ENCODE measurements around the gene EPHA7. TPM values are rescaled to one million over a fixed set of nuclear protein-coding genes. Genes with fewer than 3 reads are reported as not detected.

The EPHA7 gene
- total RNA-seq, 4 donors from 2014 or later = 0.12 to 0.95 TPM; not detected in 2

DNA sequence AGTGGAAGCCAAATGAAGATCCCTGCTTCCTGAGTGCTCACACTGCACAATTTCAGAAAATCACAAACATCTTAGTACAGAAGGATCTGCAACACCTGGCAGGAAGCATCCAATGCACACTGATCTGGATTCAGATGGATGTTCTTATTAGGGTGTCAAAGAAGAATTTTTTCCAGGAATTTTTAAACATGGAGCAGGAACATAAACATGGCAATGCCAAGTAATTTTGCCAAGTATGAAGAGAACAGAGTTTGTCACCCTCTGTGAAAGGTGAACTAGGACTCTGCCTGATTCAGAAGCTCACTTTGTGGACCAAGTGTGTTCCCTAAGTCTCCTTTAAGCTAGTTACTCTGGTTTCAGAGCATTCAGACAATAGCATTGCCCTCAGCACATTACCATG is 208.5 kb downstream of the EPHA7 start:
- no peak for TF ChIP-seq CTCF (IDR thresholded peaks at IDR 0.05)
- DNase-seq (ENCODE audit: low spot score) (no peak), ATAC-seq (ENCODE audit: low FRiP score) (no peak)

DNA sequence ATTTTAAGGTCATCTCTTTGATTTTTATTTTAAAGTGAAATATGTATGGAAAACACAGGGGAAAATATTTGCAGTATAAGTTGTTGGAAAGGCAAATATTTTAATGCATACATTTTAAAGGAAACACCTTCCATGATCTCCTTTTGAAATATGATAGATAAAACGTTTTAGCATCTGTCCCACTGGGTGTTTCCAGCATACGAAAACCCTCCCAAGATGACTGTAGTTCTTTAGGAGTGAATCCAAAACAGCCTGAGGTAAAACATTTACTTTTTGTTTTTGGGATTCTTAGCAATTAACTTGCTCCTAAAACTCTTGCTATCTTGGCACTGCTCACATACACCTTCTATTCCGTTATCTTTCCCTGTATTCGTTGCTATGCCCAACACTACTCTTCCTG is 210.0 kb downstream of the EPHA7 start:
- no peak for ATAC-seq (ENCODE audit: low FRiP score)
- TF ChIP-seq CTCF (IDR thresholded peaks at IDR 0.05) = no peak
- DNase-seq (ENCODE audit: low spot score) = no peak

DNA sequence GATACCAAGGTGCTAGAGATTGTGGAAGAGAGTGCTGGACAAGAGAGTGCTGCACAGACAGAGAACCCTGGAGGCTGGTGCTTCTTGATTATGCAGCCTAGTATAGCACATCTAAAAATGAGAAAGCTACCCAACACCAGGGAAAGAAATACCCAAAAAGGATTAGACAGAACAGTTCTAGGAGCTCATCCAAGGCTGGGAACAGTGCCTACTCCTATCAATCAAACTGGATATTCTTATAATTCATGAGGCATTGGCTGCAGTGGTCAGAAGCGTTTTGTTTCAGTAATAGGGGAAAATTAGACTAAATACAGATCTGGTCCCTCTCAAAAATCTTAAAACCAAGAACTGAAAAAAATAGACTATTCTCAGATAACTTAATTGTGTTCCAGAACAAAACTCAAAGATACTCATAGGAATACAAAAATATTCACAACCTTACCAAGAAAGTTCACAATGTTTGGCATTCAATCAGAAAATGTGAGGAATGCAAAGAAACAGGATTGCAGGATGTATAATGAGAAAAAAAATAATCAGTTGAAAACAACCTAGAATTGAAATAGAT is 222.9 kb downstream of the EPHA7 start:
- TF ChIP-seq CTCF (IDR thresholded peaks at IDR 0.05) = no peak
- DNase-seq (ENCODE audit: low spot score) (no peak), ATAC-seq (ENCODE audit: low FRiP score) (no peak)

DNA sequence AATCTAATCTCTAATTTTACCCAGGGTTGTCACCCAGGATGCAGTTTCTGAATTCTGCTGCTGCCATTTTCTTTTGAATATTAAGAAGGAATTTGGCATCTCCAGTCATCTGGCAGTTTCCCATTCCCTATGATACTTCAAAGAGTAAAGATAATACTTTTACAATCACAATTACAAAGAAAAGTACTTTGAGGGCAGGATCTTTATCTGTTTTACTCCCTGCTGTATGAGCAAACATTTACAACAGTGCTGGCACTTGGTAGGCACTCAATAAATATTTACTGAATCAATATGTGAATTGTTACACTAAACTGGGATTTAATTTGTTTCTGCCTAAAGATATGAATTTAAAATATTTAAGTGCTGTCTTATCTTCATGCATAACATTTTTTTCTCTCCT is 224.9 kb downstream of the EPHA7 start:
- ATAC-seq (ENCODE audit: low FRiP score) (no peak), DNase-seq (ENCODE audit: low spot score) (no peak)
- TF ChIP-seq CTCF (IDR thresholded peaks at IDR 0.05) = no peak

DNA sequence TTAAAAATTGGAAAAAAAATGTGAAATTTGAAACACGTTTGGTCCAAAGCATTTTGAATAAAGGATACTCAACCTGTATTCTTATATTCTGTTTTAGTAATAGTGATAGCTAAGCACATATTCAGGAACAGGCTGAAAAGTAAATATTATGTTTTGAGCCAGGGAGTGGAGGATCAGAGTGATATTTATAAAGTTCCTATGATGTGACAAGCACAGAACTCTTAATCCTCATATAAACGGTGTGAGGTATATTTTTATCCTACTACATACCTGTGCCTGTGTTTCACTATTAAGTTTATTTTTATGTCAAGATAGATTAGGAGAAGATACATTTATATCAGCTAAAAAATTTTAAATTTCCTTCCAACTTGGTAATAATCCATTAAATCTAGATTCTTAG is 225.5 kb downstream of the EPHA7 start:
- ATAC-seq (ENCODE audit: low FRiP score) (no peak), DNase-seq (ENCODE audit: low spot score) (no peak)
- TF ChIP-seq CTCF (IDR thresholded peaks at IDR 0.05) = no peak
